SJCRH30 (cell line): ENCODE results near the gene F11. TPM values are rescaled to one million over a fixed set of nuclear protein-coding genes. Genes with fewer than 3 reads are reported as not detected.
"Not testable (repeated sequence)": the region's sequence is repeated elsewhere in the genome, so short reads cannot be mapped to it uniquely, and the experiment has no call there.

Experiments
- DNase-seq, 2 experiments: peaks; one replicate each; pipeline ENCODE4 v3.0.0-alpha.2; 2015 to 2020
- H3K27ac ChIP-seq: fragments of 250-450 bp; sonication (Bioruptor Pico); 2 replicates; pipeline ENCODE4 v1.5.1; 2020; ENCODE audit warnings: mild to moderate bottlenecking, moderate library complexity
- H3K27me3 ChIP-seq: fragments of 250-450 bp; sonication (Bioruptor Pico); 2 replicates; pipeline ENCODE4 v1.5.1; 2020; ENCODE audit warnings: mild to moderate bottlenecking, moderate library complexity
- H3K36me3 ChIP-seq: fragments of 250-450 bp; sonication (Bioruptor Pico); 2 replicates; pipeline ENCODE4 v1.5.1; 2020; ENCODE audit warnings: mild to moderate bottlenecking, moderate library complexity
- H3K4me1 ChIP-seq: fragments of 250-450 bp; sonication (Bioruptor Pico); 2 replicates; pipeline ENCODE4 v1.5.1; 2020; ENCODE audit warnings: mild to moderate bottlenecking, moderate library complexity
- H3K4me3 ChIP-seq: fragments of 250-450 bp; sonication (Bioruptor Pico); 2 replicates; pipeline ENCODE4 v1.5.1; 2020; ENCODE audit warnings: mild to moderate bottlenecking, moderate library complexity
- H3K9me3 ChIP-seq: fragments of 250-450 bp; sonication (Bioruptor Pico); replicated peaks from 2 replicates; pipeline ENCODE4 v1.5.1; 2020; ENCODE audit warnings: mild to moderate bottlenecking, moderate library complexity
- total RNA-seq: library from RNA; depleted of rRNA; stranded (reverse); fragments of >200 nt; shearing (Covaris generic); gene quantifications from 2 replicates; pipeline ENCODE4 v1.2.3, GENCODE V29; 2014; rRNA removed

Gene F11
- total RNA-seq, 1 experiment from 2014 or later, result 0.42 TPM

- H3K4me1 ChIP-seq, result no peaks in the 10 kb centered on the region
- H3K27ac ChIP-seq, result no peak overlapping the region
- H3K27me3 ChIP-seq, result no peaks in the 10 kb centered on the region
- 0 out of 2 replicates have a peak overlapping the region, but pooled peaks have one; percentile 11 for H3K4me3 ChIP-seq
- no peaks in the 10 kb centered on the region for H3K9me3 ChIP-seq
- peak; percentile 16 to 24 for DNase-seq
- H3K36me3 ChIP-seq, result no peaks in the 10 kb centered on the region
Measured at GRCh38 chr4:186304866-186305505, 39.0 kb downstream of the F11 start.

GRCh38 chr4:186307497-186307896 is 41.5 kb downstream of the F11 start:
- DNase-seq, result no peak
- H3K36me3 ChIP-seq, result no peaks in the 10 kb centered on the region
- H3K9me3 ChIP-seq, result no peaks in the 10 kb centered on the region
- H3K27ac ChIP-seq, result no peak overlapping the region
- no peak overlapping the region for H3K4me3 ChIP-seq
- no peaks in the 10 kb centered on the region for H3K27me3 ChIP-seq
- H3K4me1 ChIP-seq, result no peaks in the 10 kb centered on the region

- Histone ChIP-seq H3K9me3 (no peaks in the 10 kb centered on the region), H3K36me3 (no peaks in the 10 kb centered on the region), H3K4me3 (no peak overlapping the region), H3K27me3 (no peaks in the 10 kb centered on the region), H3K4me1 (no peaks in the 10 kb centered on the region), H3K27ac (no peak overlapping the region)
- no peak for DNase-seq
Measured at GRCh38 chr4:186307916-186308315, 41.9 kb downstream of the F11 start.

GRCh38 chr4:186318481-186318880 is 52.5 kb downstream of the F11 start:
- no peaks in the 10 kb centered on the region for H3K4me1 ChIP-seq
- no peaks in the 10 kb centered on the region for H3K27me3 ChIP-seq
- no peak overlapping the region for H3K27ac ChIP-seq
- DNase-seq, result no peak
- no peaks in the 10 kb centered on the region for H3K9me3 ChIP-seq
- no peak overlapping the region for H3K4me3 ChIP-seq
- H3K36me3 ChIP-seq, result no peaks in the 10 kb centered on the region

GRCh38 chr4:186324660-186325059 is 58.7 kb downstream of the F11 start:
- not testable (repeated sequence) for H3K27me3 ChIP-seq, H3K4me1 ChIP-seq, H3K27ac ChIP-seq, H3K36me3 ChIP-seq, DNase-seq, H3K4me3 ChIP-seq, H3K9me3 ChIP-seq

GRCh38 chr4:186326391-186326790 is 60.4 kb downstream of the F11 start:
- Histone ChIP-seq H3K9me3 (no peaks in the 10 kb centered on the region), H3K27ac (no peak overlapping the region), H3K36me3 (no peaks in the 10 kb centered on the region), H3K27me3 (no peaks in the 10 kb centered on the region), H3K4me1 (no peaks in the 10 kb centered on the region), H3K4me3 (no peak overlapping the region)
- no peak for DNase-seq

GRCh38 chr4:186329372-186329771 is 63.4 kb downstream of the F11 start:
- no peaks in the 10 kb centered on the region for H3K9me3 ChIP-seq
- H3K4me1 ChIP-seq, result no peaks in the 10 kb centered on the region
- no peak for DNase-seq
- H3K27me3 ChIP-seq, result no peaks in the 10 kb centered on the region
- no peak overlapping the region for H3K4me3 ChIP-seq
- H3K36me3 ChIP-seq, result no peaks in the 10 kb centered on the region
- no peak overlapping the region for H3K27ac ChIP-seq

GRCh38 chr4:186330368-186330767 is 64.4 kb downstream of the F11 start:
- no peak overlapping the region for H3K27ac ChIP-seq
- H3K27me3 ChIP-seq, result no peaks in the 10 kb centered on the region
- no peaks in the 10 kb centered on the region for H3K4me1 ChIP-seq
- H3K36me3 ChIP-seq, result no peaks in the 10 kb centered on the region
- H3K4me3 ChIP-seq, result no peak overlapping the region
- no peaks in the 10 kb centered on the region for H3K9me3 ChIP-seq
- no peak for DNase-seq

- DNase-seq, result no peak
- Histone ChIP-seq H3K4me3 (no peak overlapping the region), H3K27me3 (no peaks in the 10 kb centered on the region), H3K9me3 (no peaks in the 10 kb centered on the region), H3K27ac (no peak overlapping the region), H3K36me3 (no peaks in the 10 kb centered on the region), H3K4me1 (no peaks in the 10 kb centered on the region)
Measured at GRCh38 chr4:186335793-186336192, 69.8 kb downstream of the F11 start.

Other genes with a start within 250 kb of the F11 start
- not detected in 2 replicates for gene TLR3, start 197.0 kb upstream of the F11 start, total RNA-seq
- 0.13 and 0.53 TPM in 2 replicates for gene FAM149A, start 161.5 kb upstream of the F11 start, total RNA-seq
- gene CYP4V2, start 74.6 kb upstream of the F11 start, total RNA-seq, result 4.3 and 4.6 TPM in 2 replicates
- not detected in 2 replicates for gene KLKB1, start 38.7 kb upstream of the F11 start, total RNA-seq